PFSK-1 (cell line): ENCODE results near the gene RPS6KA6.

Experiments
- POLR2AphosphoS5 ChIP-seq: IDR thresholded peaks from 2 replicates; pipeline ENCODE4 v1.6.1; 2012; ENCODE audit warnings: low read depth, mild to moderate bottlenecking, control low read depth, low read length, moderate library complexity
- TAF1 ChIP-seq: IDR thresholded peaks from 2 replicates; pipeline ENCODE4 v1.6.1; 2012; ENCODE audit warnings: low read length, control low read depth, borderline replicate concordance; ENCODE audit not compliant: insufficient read depth

GRCh38 chrX:84205276-84205675, 17.3 kb upstream of the RPS6KA6 start:
- TF ChIP-seq TAF1 (no peak), POLR2AphosphoS5 (no peak)
